GM10266 (cell line): ENCODE measurements around the gene CCNB2.
"Not testable (repeated sequence)": the region's sequence is repeated elsewhere in the genome, so short reads cannot be mapped to it uniquely, and the experiment has no call there.

Experiments used
- DNase-seq: peaks from one replicate; pipeline ENCODE4 v3.0.0; 2012; ENCODE audit errors: extremely low spot score
- TF ChIP-seq, protein P1 (sequence below): IDR thresholded peaks from 2 replicates; pipeline ENCODE4 v1.5.1; 2012; ENCODE audit warnings: mild to moderate bottlenecking, low read depth; ENCODE audit not compliant: control insufficient read depth, insufficient read depth; ENCODE audit errors: missing control alignments

CCNB2 gene

DNA sequence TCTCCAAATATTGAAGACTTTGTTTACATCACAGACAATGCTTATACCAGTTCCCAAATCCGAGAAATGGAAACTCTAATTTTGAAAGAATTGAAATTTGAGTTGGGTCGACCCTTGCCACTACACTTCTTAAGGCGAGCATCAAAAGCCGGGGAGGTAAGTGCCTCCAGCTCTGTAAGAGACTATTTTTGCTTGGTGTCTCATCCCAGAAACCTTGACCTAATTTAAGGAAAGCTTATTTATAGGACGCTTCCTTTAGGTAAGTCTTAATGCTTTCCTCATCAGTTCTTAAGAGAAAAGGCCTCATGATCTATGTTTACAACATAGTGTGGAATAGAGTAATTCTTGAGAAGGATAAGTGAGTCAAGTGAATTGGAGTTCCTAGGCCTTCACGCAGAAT lies 11.8 kb downstream of the CCNB2 start:
- TF ChIP-seq, protein P1, sequence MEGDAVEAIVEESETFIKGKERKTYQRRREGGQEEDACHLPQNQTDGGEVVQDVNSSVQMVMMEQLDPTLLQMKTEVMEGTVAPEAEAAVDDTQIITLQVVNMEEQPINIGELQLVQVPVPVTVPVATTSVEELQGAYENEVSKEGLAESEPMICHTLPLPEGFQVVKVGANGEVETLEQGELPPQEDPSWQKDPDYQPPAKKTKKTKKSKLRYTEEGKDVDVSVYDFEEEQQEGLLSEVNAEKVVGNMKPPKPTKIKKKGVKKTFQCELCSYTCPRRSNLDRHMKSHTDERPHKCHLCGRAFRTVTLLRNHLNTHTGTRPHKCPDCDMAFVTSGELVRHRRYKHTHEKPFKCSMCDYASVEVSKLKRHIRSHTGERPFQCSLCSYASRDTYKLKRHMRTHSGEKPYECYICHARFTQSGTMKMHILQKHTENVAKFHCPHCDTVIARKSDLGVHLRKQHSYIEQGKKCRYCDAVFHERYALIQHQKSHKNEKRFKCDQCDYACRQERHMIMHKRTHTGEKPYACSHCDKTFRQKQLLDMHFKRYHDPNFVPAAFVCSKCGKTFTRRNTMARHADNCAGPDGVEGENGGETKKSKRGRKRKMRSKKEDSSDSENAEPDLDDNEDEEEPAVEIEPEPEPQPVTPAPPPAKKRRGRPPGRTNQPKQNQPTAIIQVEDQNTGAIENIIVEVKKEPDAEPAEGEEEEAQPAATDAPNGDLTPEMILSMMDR, result no peak

DNA sequence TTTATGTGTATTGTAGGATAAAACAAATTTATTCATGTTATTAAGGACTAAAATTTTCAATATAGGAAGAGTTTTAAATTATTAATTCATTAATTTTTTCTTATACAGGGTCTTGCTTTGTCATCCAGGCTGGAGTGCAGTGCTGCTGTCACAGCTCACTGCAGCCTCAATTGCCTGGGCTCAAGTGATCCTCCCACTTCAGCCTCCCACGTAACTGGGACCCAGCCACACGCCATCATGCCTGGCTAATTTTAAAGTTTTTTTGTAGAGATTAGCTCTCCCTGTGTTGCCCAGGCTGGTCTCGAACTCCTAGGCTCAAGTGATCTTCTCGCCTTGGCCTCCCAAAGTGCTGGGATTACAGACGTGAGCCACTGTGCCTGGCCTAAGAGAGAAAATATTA lies 14.7 kb downstream of the CCNB2 start:
- TF ChIP-seq, protein P1, result no peak

More for the DNA sequence above, 11.8 kb downstream of the CCNB2 start:
- DNase-seq, result no peak

DNA sequence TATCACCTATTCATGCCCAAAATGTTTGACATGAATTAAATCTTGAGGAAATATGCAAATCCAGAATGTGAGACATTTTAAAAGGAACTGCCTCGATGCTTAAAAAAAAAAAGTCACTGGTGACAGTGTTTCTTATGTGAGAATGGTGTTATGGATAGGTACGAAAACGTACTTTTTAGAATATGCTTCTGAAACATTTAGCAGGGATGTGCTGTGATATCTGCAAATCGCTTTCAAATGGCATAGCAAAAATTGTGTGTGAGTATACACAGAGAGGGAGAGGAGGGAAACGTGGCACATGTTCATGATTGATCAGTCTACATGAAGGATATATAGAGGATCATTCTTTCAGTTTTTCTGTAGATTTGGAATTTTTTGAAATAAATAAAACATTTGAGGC lies 16.0 kb downstream of the CCNB2 start:
- TF ChIP-seq, protein P1, result no peak
- no peak for DNase-seq

More for the DNA sequence above, 14.7 kb downstream of the CCNB2 start:
- no peak for DNase-seq

DNA sequence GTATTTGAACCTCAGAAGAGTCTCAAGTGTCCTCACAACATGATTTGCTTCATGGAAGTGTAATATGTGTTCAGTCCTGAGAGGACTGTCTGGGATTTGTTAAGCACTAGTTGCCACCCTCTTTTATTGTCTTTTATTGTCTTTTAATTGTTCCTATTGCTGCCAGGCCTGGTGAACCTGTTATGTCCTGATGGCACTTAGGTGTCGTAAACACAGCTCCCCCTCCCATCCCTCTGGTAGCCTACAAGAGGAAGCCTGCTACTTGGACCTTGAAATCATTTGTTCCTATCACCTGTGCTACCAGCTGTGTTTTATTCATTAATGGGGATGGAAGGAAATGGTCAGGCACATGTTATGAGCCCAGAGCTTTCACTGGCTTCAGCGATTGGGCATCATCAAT lies 19.3 kb downstream of the CCNB2 start:
- TF ChIP-seq, protein P1, result no peak
- no peak for DNase-seq

DNA sequence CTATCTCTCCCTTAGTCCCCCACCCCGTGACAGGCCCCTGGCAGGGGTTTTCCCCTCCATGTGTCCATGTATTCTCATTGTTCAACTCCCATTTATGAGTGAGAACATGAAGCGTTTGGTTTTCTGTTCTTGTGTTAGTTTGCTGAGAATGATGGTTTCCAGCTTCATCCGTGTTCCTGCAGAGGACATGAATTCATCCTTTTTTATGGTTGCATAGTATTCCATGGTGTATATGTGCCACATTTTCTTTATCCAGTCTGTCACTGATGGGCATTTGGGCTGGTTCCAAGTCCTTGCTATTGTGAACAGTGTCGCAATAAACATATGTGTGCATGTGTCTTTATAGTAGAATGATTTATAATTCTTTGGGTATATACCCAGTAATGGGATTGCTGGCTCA lies 20.7 kb downstream of the CCNB2 start:
- DNase-seq, result not testable (repeated sequence)

DNA sequence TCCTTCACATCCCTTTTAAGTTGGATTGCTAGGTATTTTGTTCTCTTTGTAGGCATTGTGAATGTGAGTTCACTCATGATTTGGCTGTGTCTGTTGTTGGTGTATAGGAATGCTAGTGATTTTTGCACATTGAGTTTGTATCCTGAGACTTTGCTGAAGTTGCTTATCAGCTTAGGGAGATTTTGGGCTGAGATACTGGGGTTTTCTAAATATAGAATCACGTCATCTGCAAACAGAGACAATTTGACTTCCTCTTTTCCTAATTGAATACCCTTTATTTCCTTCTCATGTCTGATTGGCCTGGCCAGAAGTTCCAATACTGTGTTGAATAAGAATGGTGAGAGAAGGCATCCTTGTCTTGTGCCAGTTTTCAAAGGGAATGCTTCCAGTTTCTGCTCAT lies 22.3 kb downstream of the CCNB2 start:
- DNase-seq, result not testable (repeated sequence)

DNA sequence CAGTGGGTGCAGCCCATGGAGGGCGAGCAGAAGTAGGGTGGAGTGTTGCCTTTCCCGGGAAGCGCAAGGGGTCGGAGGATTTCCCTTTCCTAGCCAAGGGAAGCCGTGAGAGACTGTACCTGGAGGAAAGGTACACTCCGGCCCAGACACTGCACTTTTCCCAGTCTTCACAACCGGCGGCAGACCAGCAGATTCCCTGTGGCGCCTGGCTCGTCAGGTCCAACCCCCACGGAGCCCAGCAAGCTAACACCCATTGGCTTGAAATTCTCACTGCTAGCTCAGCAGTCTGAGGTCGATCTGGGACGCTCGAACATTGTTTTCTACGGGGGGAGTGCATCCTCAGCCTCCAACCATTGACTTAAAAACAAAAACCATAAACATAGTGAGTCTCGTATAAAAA lies 26.5 kb downstream of the CCNB2 start:
- DNase-seq, result no peak
- TF ChIP-seq, protein P1, result no peak

DNA sequence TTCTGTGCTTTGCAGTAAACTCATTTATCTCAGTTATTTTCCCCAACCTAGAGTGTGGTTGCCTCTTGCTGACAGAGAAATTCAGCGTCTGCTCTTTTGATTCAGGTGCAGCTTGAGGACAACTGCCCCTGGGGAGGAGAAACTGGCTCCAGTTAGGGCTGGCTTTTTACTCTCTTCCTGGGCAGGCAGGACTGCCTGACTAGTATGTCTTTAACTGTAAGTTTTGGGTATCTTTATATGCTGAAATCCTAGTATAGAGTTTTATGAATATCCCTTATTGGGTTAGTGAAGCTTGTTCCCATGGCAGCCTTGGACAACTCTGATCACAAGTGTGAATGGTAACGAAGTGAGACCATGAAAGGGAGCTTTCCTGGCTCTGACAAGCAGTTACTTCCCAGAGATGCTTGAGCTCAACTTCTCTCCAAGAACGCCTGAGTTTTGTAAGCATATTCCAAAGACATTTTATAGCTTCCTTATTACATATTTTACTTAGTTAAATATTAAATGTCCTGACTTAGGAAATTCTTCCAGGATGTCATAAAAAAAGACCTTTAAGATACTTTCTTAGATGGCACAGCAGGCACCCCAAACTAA lies 27.1 kb downstream of the CCNB2 start:
- DNase-seq, result no peak
- TF ChIP-seq, protein P1, result no peak
